OCI-LY7 (cell line): ENCODE measurements around the gene PKD1L1. TPM values are rescaled to one million over a fixed set of nuclear protein-coding genes. Genes with fewer than 3 reads are reported as not detected.

ENCODE experiments used
- BruUV-seq: library from RNA; stranded (reverse); fragments of 400-500 nt; replicated peaks from 2 replicates; lab custom pipeline; 2021; lab: Mats Ljungman, UMichigan
- CTCF ChIA-PET: fragments of 300-600 bp; sonication (Branson Sonifier 250); formaldehyde crosslinking; loops from one replicate; lab custom pipeline; 2022; ENCODE audit warnings: antibody characterized with exemption; ENCODE audit not compliant: unreplicated experiment; lab: Charles Lee
- POLR2A ChIA-PET: fragments of 300-600 bp; sonication (Branson Sonifier 250); formaldehyde crosslinking; loops from one replicate; lab custom pipeline; 2022; ENCODE audit warnings: antibody characterized with exemption; lab: Charles Lee
- DNase-seq: peaks from one replicate; pipeline ENCODE4 v3.0.0-alpha.2; 2015; ENCODE audit warnings: low spot score
- H2AFZ ChIP-seq: fragments of 200-600 bp; sonication (generic), shearing (Covaris generic); 2 replicates; pipeline ENCODE4 v1.6.1; 2014; ENCODE audit warnings: mild to moderate bottlenecking, antibody characterized with exemption, low read length, moderate library complexity
- H3K27ac ChIP-seq: fragments of 200-600 bp; sonication (generic); 2 replicates; pipeline ENCODE4 v1.5.1; 2014; ENCODE audit warnings: mixed run types, low read depth, mild to moderate bottlenecking, moderate library complexity, low read length, inconsistent platforms; ENCODE audit not compliant: poor library complexity, severe bottlenecking
- H3K36me3 ChIP-seq: fragments of 200-600 bp; sonication (generic); 2 replicates; pipeline ENCODE4 v1.6.1; 2014; ENCODE audit warnings: mild to moderate bottlenecking, antibody characterized with exemption, low read length, moderate library complexity, mixed read lengths; ENCODE audit not compliant: insufficient read depth
- H3K4me1 ChIP-seq: fragments of 200-600 bp; sonication (generic); 2 replicates; pipeline ENCODE4 v1.5.1; 2014; ENCODE audit warnings: mild to moderate bottlenecking, low read length; ENCODE audit not compliant: insufficient read depth, poor library complexity, severe bottlenecking
- H3K4me2 ChIP-seq: fragments of 200-600 bp; sonication (generic); 2 replicates; pipeline ENCODE4 v1.6.1; 2014; ENCODE audit warnings: mild to moderate bottlenecking, low read length
- H3K4me3 ChIP-seq: fragments of 200-600 bp; sonication (generic); 2 replicates; pipeline ENCODE4 v1.5.1; 2014; ENCODE audit warnings: mild to moderate bottlenecking, low read depth, low read length; ENCODE audit not compliant: poor library complexity, severe bottlenecking
- H3K79me2 ChIP-seq: fragments of 200-600 bp; sonication (generic); 2 replicates; pipeline ENCODE4 v1.6.1; 2016; ENCODE audit warnings: low read depth, mild to moderate bottlenecking, low read length, moderate library complexity, mixed read lengths; ENCODE audit not compliant: insufficient read depth
- H3K9me2 ChIP-seq: fragments of 200-600 bp; sonication (generic); 2 replicates; pipeline ENCODE4 v1.6.1; 2016; ENCODE audit warnings: mild to moderate bottlenecking, low read length, mixed read lengths; ENCODE audit not compliant: insufficient read depth
- H3K9me3 ChIP-seq: fragments of 200-600 bp; sonication (generic); 2 replicates; pipeline ENCODE4 v1.6.1; 2014; ENCODE audit warnings: mild to moderate bottlenecking, mixed run types, low read length, mixed read lengths
- H4K20me1 ChIP-seq: fragments of 200-600 bp; sonication (generic); 2 replicates; pipeline ENCODE4 v1.6.1; 2014; ENCODE audit warnings: mild to moderate bottlenecking, antibody characterized with exemption, low read length, moderate library complexity, mixed read lengths; ENCODE audit not compliant: insufficient read depth
- CTCF ChIP-seq: fragments of 200-600 bp; sonication (generic); conservative IDR thresholded peaks from 2 replicates; pipeline ENCODE4 v1.5.1; 2014; ENCODE audit warnings: mild to moderate bottlenecking, antibody characterized with exemption, low read length, moderate library complexity, mixed read lengths
- EZH2phosphoT487 ChIP-seq: fragments of 200-600 bp; sonication (generic); IDR thresholded peaks from 2 replicates; pipeline ENCODE4 v1.6.1; 2018; ENCODE audit warnings: low read depth, borderline replicate concordance, mild to moderate bottlenecking, mixed run types, antibody characterized with exemption, low read length, moderate library complexity, mixed read lengths
- intact Hi-C: fragments of 100-400 bp; cut with micrococcal nuclease; formaldehyde crosslinking; loops from one replicate; pipeline ENCODE4 v1.10.0; 2022; ENCODE audit not compliant: unreplicated experiment
- total RNA-seq, 2 experiments: library from RNA; depleted of rRNA in 1 of 2; stranded (reverse); fragments of >200 nt in 1 of 2; shearing (Covaris generic) in 1 of 2; gene quantifications; 2 replicates each; pipeline ENCODE4 v1.2.3, GENCODE V29; 2014 to 2022

The PKD1L1 gene
- total RNA-seq, 2 experiments from 2014 or later, result 0.19 to 0.63 TPM

GRCh38 chr7:47836503-47837202, 111.6 kb downstream of the PKD1L1 start:
- intact Hi-C loops, result no loop called here
- Histone ChIP-seq H3K27ac (no peak overlapping the region), H4K20me1 (no peaks in the 10 kb centered on the region), H2AFZ (no peak overlapping the region), H3K9me2 (no peaks in the 10 kb centered on the region), H3K36me3 (no peaks in the 10 kb centered on the region), H3K4me3 (no peak overlapping the region), H3K4me1 (peaks cover 9% of the 10 kb centered on the region), H3K9me3 (no peaks in the 10 kb centered on the region), H3K4me2 (no peak overlapping the region), H3K79me2 (no peaks in the 10 kb centered on the region)
- no peak for DNase-seq
- no peak for TF ChIP-seq EZH2phosphoT487
- no TSS peak for BruUV-seq
- CTCF ChIA-PET, result interaction anchor here (0.6 kb wide), 1 partner anchor 24 kb away, joined by 4 read pairs; no protein-coding TSS in a partner anchor
- POLR2A ChIA-PET, result interaction anchor here (1.1 to 1.4 kb wide), 2 partner anchors 11 to 102 kb away, joined by 3 to 4 read pairs; no protein-coding TSS in a partner anchor

- H3K27ac ChIP-seq, result no peak overlapping the region
- H3K79me2 ChIP-seq, result no peaks in the 10 kb centered on the region
- CTCF ChIA-PET, result no interaction called here
These were observed 112.2 kb downstream of the PKD1L1 start for GRCh38 chr7:47836080-47836479.

GRCh38 chr7:47833211-47833610, 115.1 kb downstream of the PKD1L1 start:
- intact Hi-C loops, result no loop called here
- Histone ChIP-seq H3K9me3 (no peaks in the 10 kb centered on the region), H3K36me3 (no peaks in the 10 kb centered on the region), H3K4me1 (peaks cover 9% of the 10 kb centered on the region), H4K20me1 (no peaks in the 10 kb centered on the region), H3K79me2 (no peaks in the 10 kb centered on the region), H3K27ac (no peak overlapping the region), H3K9me2 (no peaks in the 10 kb centered on the region), H3K4me3 (no peak overlapping the region), H2AFZ (0 out of 2 replicates have a peak overlapping the region, but pooled peaks have one; percentile 2), H3K4me2 (no peak overlapping the region)
- ChIA-PET CTCF (no interaction called here), POLR2A (no interaction called here)
- TF ChIP-seq CTCF (no peak), EZH2phosphoT487 (no peak)
- peak; percentile 23 for DNase-seq
- no TSS peak for BruUV-seq

More at GRCh38 chr7:47836080-47836479, 112.2 kb downstream of the PKD1L1 start:
- peaks cover 9% of the 10 kb centered on the region for H3K4me1 ChIP-seq
- H2AFZ ChIP-seq, result no peak overlapping the region
- TF ChIP-seq CTCF (no peak), EZH2phosphoT487 (no peak)
- H3K36me3 ChIP-seq, result no peaks in the 10 kb centered on the region
- H4K20me1 ChIP-seq, result no peaks in the 10 kb centered on the region
- H3K4me2 ChIP-seq, result no peak overlapping the region
- no peaks in the 10 kb centered on the region for H3K9me3 ChIP-seq
- H3K4me3 ChIP-seq, result no peak overlapping the region
- DNase-seq, result no peak
- no TSS peak for BruUV-seq
- intact Hi-C loops, result no loop called here
- H3K9me2 ChIP-seq, result no peaks in the 10 kb centered on the region
- POLR2A ChIA-PET, result interaction anchor here (1.4 kb wide), 1 partner anchor 10 kb away, joined by 4 read pairs; no protein-coding TSS in a partner anchor
